HepG2 (cell line): ENCODE results near the gene SLC22A7. TPM values are rescaled to one million over a fixed set of nuclear protein-coding genes. Genes with fewer than 3 reads are reported as not detected.

ENCODE experiments used
- AHR ChIP-seq: IDR thresholded peaks from 2 replicates; pipeline ENCODE4 v1.6.1; 2018; ENCODE audit warnings: missing genetic modification reagents, missing compliant biosample characterization
- ARNT ChIP-seq: fragments of 450-650 bp; IDR thresholded peaks from 2 replicates; pipeline ENCODE4 v1.6.1; 2017
- HCFC1 ChIP-seq: fragments of 150-350 bp; IDR thresholded peaks from 2 replicates; pipeline ENCODE4 v1.6.1; 2014; ENCODE audit warnings: low read depth, low read length
- HINFP ChIP-seq: sonication (generic); formaldehyde crosslinking; IDR thresholded peaks from 2 replicates; pipeline ENCODE4 v1.4.0; 2020; ENCODE audit warnings: low read depth, mild to moderate bottlenecking, missing genetic modification reagents
- HMGA1 ChIP-seq: sonication (generic); formaldehyde crosslinking; conservative IDR thresholded peaks from 2 replicates; pipeline ENCODE4 v1.4.0; 2020; ENCODE audit warnings: missing genetic modification reagents
- MTF1 ChIP-seq: sonication (generic); formaldehyde crosslinking; IDR thresholded peaks from 2 replicates; pipeline ENCODE4 v1.5.0; 2020; ENCODE audit warnings: missing genetic modification reagents
- NONO ChIP-seq, 2 experiments: fragments of 450-650 bp in 1 of 2; sonication (generic) in 1 of 2; formaldehyde crosslinking in 1 of 2; IDR thresholded peaks in 1 of 2; conservative IDR thresholded peaks in 1 of 2; 2 replicates each; pipeline versions ENCODE4 v1.6.1 to v1.8.0; 2017 to 2022; ENCODE audit warnings: mild to moderate bottlenecking in 1 of 2, missing genetic modification reagents in 1 of 2, moderate library complexity in 1 of 2
- TCF7 ChIP-seq: sonication (generic); IDR thresholded peaks from 2 replicates; pipeline ENCODE4 v1.6.1; 2016; ENCODE audit warnings: antibody characterized with exemption, low read depth
- ZBTB3 ChIP-seq: sonication (generic); formaldehyde crosslinking; IDR thresholded peaks from 2 replicates; pipeline ENCODE4 v1.4.0; 2020; ENCODE audit warnings: low read depth, mild to moderate bottlenecking, moderate library complexity, missing genetic modification reagents, borderline replicate concordance
- ZNF235 ChIP-seq: sonication (generic); formaldehyde crosslinking; IDR thresholded peaks from 2 replicates; pipeline ENCODE4 v1.8.1; 2023; ENCODE audit warnings: mild to moderate bottlenecking, missing genetic modification reagents, borderline replicate concordance
- polyA plus RNA-seq, 8 experiments: library from polyadenylated mRNA; depleted of rRNA in 3 of 8; stranded (reverse) in 7 of 8; unstranded in 1 of 8; fragments of >200 nt; fragmentation: Illumina TruSeq in 4 of 8; extraction: Trizol in 4 of 8; gene quantifications; 2 replicates each; pipeline versions ENCODE4 v1.2.1 to v1.2.3, GENCODE V29; 2011 to 2016; ENCODE audit warnings: low read depth in 4 of 8, missing spikeins in 1 of 8, mixed read lengths in 1 of 8; ENCODE audit not compliant: insufficient read depth in 1 of 8
- total RNA-seq, 5 experiments: library from RNA; depleted of rRNA; stranded (reverse); fragments of >200 nt; fragmentation: Illumina TruSeq; extraction: Trizol; gene quantifications; 2 replicates each; pipeline ENCODE4 v1.2.3, GENCODE V29; 2016; ENCODE audit warnings: low read depth in 1 of 5
- TF ChIP-seq, protein P1 (sequence below): IDR thresholded peaks from 2 replicates; pipeline ENCODE4 v1.6.1; 2012; ENCODE audit warnings: low read depth, low read length, improper control_type of control experiment
- TF ChIP-seq, protein P2 (sequence below): sonication (generic); formaldehyde crosslinking; IDR thresholded peaks from 2 replicates; pipeline ENCODE4 v1.5.0; 2020; ENCODE audit warnings: mild to moderate bottlenecking, missing genetic modification reagents, borderline replicate concordance
- TF ChIP-seq, protein P3 (sequence below): sonication (generic); formaldehyde crosslinking; IDR thresholded peaks from 2 replicates; pipeline ENCODE4 v1.5.0; 2020; ENCODE audit warnings: missing genetic modification reagents, mild to moderate bottlenecking, borderline replicate concordance

SLC22A7 gene
- total and polyA plus RNA-seq, 2 of the 13 experiments (the other 11 are each of a cell fraction or from before 2014, with no cell fraction given), result 5.3 to 22.6 TPM

DNA sequence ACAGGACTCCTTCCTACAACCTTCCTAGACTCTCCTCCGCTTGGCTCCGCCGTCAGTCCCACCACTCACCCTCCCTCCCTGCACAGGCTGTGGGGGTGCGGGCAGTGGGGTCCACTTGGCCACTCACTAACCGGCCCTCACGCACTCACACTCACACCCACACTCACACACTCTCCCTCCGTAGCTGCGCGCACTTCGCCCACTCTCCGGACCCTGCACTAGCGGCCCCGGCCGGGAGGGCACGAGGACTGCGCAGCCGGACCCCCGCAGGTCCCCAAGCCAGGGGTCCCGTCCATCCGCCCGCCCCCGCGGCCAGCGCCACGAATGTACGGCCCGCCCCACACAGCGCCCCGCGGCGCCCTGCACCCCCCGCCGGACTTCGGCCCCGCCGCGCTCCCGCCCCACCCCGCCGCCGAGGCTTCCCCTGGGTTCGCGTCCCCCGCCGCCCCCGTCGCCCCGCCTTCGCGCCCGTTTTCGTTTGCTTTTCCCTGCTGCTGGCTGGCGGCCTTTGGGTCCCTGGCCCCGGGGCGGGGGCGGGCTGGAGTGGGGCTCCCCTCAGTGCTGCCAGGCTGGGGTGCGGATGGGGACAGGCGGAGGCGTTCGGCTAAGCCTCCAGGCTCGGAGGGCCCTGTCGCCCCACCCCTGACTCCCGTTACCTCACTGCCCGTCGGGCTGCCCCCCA is 23.0 kb upstream of the SLC22A7 start (continued):
- TF ChIP-seq, protein P1, sequence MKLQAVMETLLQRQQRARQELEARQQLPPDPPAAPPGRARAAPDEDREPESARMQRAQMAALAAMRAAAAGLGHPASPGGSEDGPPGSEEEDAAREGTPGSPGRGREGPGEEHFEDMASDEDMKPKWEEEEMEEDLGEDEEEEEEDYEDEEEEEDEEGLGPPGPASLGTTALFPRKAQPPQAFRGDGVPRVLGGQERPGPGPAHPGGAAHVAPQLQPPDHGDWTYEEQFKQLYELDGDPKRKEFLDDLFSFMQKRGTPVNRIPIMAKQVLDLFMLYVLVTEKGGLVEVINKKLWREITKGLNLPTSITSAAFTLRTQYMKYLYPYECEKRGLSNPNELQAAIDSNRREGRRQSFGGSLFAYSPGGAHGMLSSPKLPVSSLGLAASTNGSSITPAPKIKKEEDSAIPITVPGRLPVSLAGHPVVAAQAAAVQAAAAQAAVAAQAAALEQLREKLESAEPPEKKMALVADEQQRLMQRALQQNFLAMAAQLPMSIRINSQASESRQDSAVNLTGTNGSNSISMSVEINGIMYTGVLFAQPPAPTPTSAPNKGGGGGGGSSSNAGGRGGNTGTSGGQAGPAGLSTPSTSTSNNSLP, result no peak; the same call in 1 of the 2 replicates
- TF ChIP-seq AHR (CRISPR knock-in tag), result 0 out of 2 replicates have a peak, but pooled peaks have one; percentile 60
- TF ChIP-seq, protein P2, sequence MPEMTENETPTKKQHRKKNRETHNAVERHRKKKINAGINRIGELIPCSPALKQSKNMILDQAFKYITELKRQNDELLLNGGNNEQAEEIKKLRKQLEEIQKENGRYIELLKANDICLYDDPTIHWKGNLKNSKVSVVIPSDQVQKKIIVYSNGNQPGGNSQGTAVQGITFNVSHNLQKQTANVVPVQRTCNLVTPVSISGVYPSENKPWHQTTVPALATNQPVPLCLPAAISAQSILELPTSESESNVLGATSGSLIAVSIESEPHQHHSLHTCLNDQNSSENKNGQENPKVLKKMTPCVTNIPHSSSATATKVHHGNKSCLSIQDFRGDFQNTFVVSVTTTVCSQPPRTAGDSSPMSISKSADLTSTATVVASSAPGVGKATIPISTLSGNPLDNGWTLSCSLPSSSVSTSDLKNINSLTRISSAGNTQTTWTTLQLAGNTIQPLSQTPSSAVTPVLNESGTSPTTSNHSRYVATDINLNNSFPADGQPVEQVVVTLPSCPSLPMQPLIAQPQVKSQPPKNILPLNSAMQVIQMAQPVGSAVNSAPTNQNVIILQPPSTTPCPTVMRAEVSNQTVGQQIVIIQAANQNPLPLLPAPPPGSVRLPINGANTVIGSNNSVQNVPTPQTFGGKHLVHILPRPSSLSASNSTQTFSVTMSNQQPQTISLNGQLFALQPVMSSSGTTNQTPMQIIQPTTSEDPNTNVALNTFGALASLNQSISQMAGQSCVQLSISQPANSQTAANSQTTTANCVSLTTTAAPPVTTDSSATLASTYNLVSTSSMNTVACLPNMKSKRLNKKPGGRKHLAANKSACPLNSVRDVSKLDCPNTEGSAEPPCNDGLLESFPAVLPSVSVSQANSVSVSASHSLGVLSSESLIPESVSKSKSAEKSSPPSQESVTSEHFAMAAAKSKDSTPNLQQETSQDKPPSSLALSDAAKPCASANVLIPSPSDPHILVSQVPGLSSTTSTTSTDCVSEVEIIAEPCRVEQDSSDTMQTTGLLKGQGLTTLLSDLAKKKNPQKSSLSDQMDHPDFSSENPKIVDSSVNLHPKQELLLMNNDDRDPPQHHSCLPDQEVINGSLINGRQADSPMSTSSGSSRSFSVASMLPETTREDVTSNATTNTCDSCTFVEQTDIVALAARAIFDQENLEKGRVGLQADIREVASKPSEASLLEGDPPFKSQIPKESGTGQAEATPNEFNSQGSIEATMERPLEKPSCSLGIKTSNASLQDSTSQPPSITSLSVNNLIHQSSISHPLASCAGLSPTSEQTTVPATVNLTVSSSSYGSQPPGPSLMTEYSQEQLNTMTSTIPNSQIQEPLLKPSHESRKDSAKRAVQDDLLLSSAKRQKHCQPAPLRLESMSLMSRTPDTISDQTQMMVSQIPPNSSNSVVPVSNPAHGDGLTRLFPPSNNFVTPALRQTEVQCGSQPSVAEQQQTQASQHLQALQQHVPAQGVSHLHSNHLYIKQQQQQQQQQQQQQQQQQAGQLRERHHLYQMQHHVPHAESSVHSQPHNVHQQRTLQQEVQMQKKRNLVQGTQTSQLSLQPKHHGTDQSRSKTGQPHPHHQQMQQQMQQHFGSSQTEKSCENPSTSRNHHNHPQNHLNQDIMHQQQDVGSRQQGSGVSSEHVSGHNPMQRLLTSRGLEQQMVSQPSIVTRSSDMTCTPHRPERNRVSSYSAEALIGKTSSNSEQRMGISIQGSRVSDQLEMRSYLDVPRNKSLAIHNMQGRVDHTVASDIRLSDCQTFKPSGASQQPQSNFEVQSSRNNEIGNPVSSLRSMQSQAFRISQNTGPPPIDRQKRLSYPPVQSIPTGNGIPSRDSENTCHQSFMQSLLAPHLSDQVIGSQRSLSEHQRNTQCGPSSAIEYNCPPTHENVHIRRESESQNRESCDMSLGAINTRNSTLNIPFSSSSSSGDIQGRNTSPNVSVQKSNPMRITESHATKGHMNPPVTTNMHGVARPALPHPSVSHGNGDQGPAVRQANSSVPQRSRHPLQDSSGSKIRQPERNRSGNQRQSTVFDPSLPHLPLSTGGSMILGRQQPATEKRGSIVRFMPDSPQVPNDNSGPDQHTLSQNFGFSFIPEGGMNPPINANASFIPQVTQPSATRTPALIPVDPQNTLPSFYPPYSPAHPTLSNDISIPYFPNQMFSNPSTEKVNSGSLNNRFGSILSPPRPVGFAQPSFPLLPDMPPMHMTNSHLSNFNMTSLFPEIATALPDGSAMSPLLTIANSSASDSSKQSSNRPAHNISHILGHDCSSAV (CRISPR knock-in tag), result no peak
- TF ChIP-seq ZNF235 (CRISPR knock-in tag), result peak; percentile 93; the same call in 1 of the 2 replicates
- TF ChIP-seq HINFP (CRISPR knock-in tag), result peak; percentile 82
- no peak; the same call in 1 of the 2 replicates for TF ChIP-seq HCFC1
- TF ChIP-seq MTF1, result no peak
- TF ChIP-seq ARNT, result no peak
- TF ChIP-seq TCF7, result no peak
- TF ChIP-seq HMGA1 (CRISPR knock-in tag), result no peak
- peak; percentile 41; the same call in 1 of the 2 replicates for TF ChIP-seq ZBTB3 (CRISPR knock-in tag)
- no peak for TF ChIP-seq NONO (IDR thresholded peaks at IDR 0.05)
- peak; percentile 71 for TF ChIP-seq NONO (CRISPR knock-in tag; conservative IDR thresholded peaks at IDR 0.05)
- TF ChIP-seq, protein P3, sequence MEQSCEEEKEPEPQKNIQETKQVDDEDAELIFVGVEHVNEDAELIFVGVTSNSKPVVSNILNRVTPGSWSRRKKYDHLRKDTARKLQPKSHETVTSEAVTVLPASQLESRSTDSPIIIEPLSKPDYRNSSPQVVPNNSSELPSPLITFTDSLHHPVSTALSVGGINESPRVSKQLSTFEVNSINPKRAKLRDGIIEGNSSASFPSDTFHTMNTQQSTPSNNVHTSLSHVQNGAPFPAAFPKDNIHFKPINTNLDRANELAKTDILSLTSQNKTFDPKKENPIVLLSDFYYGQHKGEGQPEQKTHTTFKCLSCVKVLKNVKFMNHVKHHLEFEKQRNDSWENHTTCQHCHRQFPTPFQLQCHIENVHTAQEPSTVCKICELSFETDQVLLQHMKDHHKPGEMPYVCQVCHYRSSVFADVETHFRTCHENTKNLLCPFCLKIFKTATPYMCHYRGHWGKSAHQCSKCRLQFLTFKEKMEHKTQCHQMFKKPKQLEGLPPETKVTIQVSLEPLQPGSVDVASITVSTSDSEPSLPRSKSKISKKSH (CRISPR knock-in tag), result peak; percentile 82
